ENCODE results near the gene ARL3. TPM values are rescaled to one million over a fixed set of nuclear protein-coding genes. Genes with fewer than 3 reads are reported as not detected.
A peak's percentile ranks its signal among the peaks of the same experiment; 100 is the strongest.

ARL3 gene
- total RNA-seq, 4 donors from 2014 or later = 2.2 to 3.4 (median 2.8) TPM

- Histone ChIP-seq H3K27me3 (no peaks in the 10 kb centered on the region), H3K4me3 (no peak overlapping the region), H3K27ac (peak overlapping the region; percentile 60 to 100 (median 98)), H3K36me3 (peaks cover 0 to 27% (median 0%) of the 10 kb centered on the region in 4 donors), H3K9me3 (no peaks in the 10 kb centered on the region), H3K4me1 (peaks cover 51 to 69% (median 54%) of the 10 kb centered on the region in 4 donors)
- DNase-seq = no peak
- intact Hi-C loops (cut with DNase I; ENCODE audit: low total_unique reads) (no loop called here), in situ Hi-C loops (cut with MboI; ENCODE audit: low pct_ligation_motif_present in 1 of 4, low pct_unique_long_range_greater_than_20kb in 1 of 4, low sequenced_read_pairs in 3 of 4) (no loop called here)
- no peak for TF ChIP-seq EP300 (IDR thresholded peaks at IDR 0.05; ENCODE audit: low read depth)
- TF ChIP-seq POLR2A (IDR thresholded peaks at IDR 0.05) = no peak
- TF ChIP-seq CTCF (IDR thresholded peaks at IDR 0.05) = no peak
- TF ChIP-seq POLR2AphosphoS5 (IDR thresholded peaks at IDR 0.05) = no peak
- 80% methylated on average over 10 of the region's 11 CpGs; no CpG with 5 or more reads in 1 of the 2 donors for WGBS, 2 donors (ENCODE audit: low coverage in 1 of 2)
Measured at GRCh38 chr10:102651455-102652169, 62.6 kb downstream of the ARL3 start.

- Histone ChIP-seq H3K27me3 (no peaks in the 10 kb centered on the region), H3K36me3 (peaks cover 0 to 21% (median 0%) of the 10 kb centered on the region in 4 donors), H3K4me1 (peaks cover 51 to 68% (median 57%) of the 10 kb centered on the region in 4 donors), H3K9me3 (no peaks in the 10 kb centered on the region), H3K27ac (peak overlapping the region; percentile 96 to 100 (median 100)), H3K4me3 (no peak overlapping the region)
- in situ Hi-C loops (cut with MboI; ENCODE audit: low pct_ligation_motif_present in 1 of 4, low pct_unique_long_range_greater_than_20kb in 1 of 4, low sequenced_read_pairs in 3 of 4) = no loop called here
- intact Hi-C loops (cut with DNase I; ENCODE audit: low total_unique reads) = no loop called here
- no peak for TF ChIP-seq POLR2A (IDR thresholded peaks at IDR 0.05)
- 60% methylated on average over 11 of the region's 11 CpGs; no CpG with 5 or more reads in 1 of the 2 donors for WGBS, 2 donors (ENCODE audit: low coverage in 1 of 2)
- no peak for DNase-seq
Measured at GRCh38 chr10:102650655-102651454, 63.3 kb downstream of the ARL3 start.

GRCh38 chr10:102649797-102650654, 64.2 kb downstream of the ARL3 start:
- no peaks in the 10 kb centered on the region for H3K27me3 ChIP-seq
- in situ Hi-C loops (cut with MboI; ENCODE audit: low pct_ligation_motif_present in 1 of 4, low pct_unique_long_range_greater_than_20kb in 1 of 4, low sequenced_read_pairs in 3 of 4) (no loop called here), intact Hi-C loops (cut with DNase I; ENCODE audit: low total_unique reads) (no loop called here)
- 76 to 78% methylated on average over 1 to 12 of the region's 12 CpGs for whole genome bisulfite sequencing, 2 donors (ENCODE audit: low coverage in 1 of 2)
- peaks cover 51 to 67% (median 57%) of the 10 kb centered on the region in 4 donors for H3K4me1 ChIP-seq
- peak overlapping the region in 1 of 4 donors; percentile 94 for H3K4me3 ChIP-seq
- H3K36me3 ChIP-seq = peaks cover 0 to 13% (median 0%) of the 10 kb centered on the region in 4 donors
- H3K9me3 ChIP-seq = no peaks in the 10 kb centered on the region
- H3K27ac ChIP-seq = peak overlapping the region; percentile 96 to 100 (median 100)
- TF ChIP-seq POLR2AphosphoS5 (IDR thresholded peaks at IDR 0.05) = no peak
- no peak for TF ChIP-seq POLR2A (IDR thresholded peaks at IDR 0.05)
- TF ChIP-seq CTCF (IDR thresholded peaks at IDR 0.05) = no peak
- TF ChIP-seq EP300 (IDR thresholded peaks at IDR 0.05; ENCODE audit: low read depth) = no peak
- DNase-seq = no peak

GRCh38 chr10:102648889-102649796, 65.1 kb downstream of the ARL3 start:
- Histone ChIP-seq H3K27ac (peak overlapping the region; percentile 96 to 100 (median 100)), H3K4me3 (peak overlapping the region in 2 of 4 donors; percentile 10 to 94), H3K9me3 (no peaks in the 10 kb centered on the region), H3K36me3 (peaks cover 0 to 5% (median 0%) of the 10 kb centered on the region in 4 donors), H3K4me1 (peaks cover 51 to 71% (median 60%) of the 10 kb centered on the region in 4 donors), H3K27me3 (no peaks in the 10 kb centered on the region)
- no peak for TF ChIP-seq EP300 (IDR thresholded peaks at IDR 0.05; ENCODE audit: low read depth)
- no peak for TF ChIP-seq POLR2AphosphoS5 (IDR thresholded peaks at IDR 0.05)
- no peak for TF ChIP-seq CTCF (IDR thresholded peaks at IDR 0.05)
- TF ChIP-seq POLR2A (IDR thresholded peaks at IDR 0.05) = no peak
- DNase-seq = no peak
- intact Hi-C loops (cut with DNase I; ENCODE audit: low total_unique reads) = no loop called here
- WGBS, 2 donors (ENCODE audit: low coverage in 1 of 2) = 20 to 31% methylated on average over 3 to 25 of the region's 25 CpGs
- in situ Hi-C loops (cut with MboI; ENCODE audit: low pct_ligation_motif_present in 1 of 4, low pct_unique_long_range_greater_than_20kb in 1 of 4, low sequenced_read_pairs in 3 of 4) = no loop called here
